ENCODE data around the gene OR2AK2.
A peak's percentile ranks its signal among the peaks of the same experiment; 100 is the strongest.
"Not testable (repeated sequence)": the region's sequence is repeated elsewhere in the genome, so short reads cannot be mapped to it uniquely, and the experiment has no call there.

OR2AK2 gene

GRCh38 chr1:247933989-247934388 is 31.0 kb upstream of the OR2AK2 start:
- Histone ChIP-seq H3K27me3 (ENCODE audit: insufficient read depth, low read length) (no peaks in the 10 kb centered on the region), H2BK12ac (ENCODE audit: low read length) (no peak overlapping the region), H3K9ac (ENCODE audit: low read length) (no peak overlapping the region), H3K79me2 (ENCODE audit: control insufficient read depth, insufficient read depth, low read length, poor library complexity) (no peaks in the 10 kb centered on the region), H3K4ac (ENCODE audit: low read depth, low read length) (no peak overlapping the region), H3K18ac (ENCODE audit: low read length) (no peak overlapping the region), H3K23ac (ENCODE audit: low read length) (no peak overlapping the region), H3K36me3 (ENCODE audit: control insufficient read depth in 1 of 2, insufficient read depth in 2 of 2, low read length in 2 of 2) (no peaks in the 10 kb centered on the region), H4K8ac (ENCODE audit: low read depth, low read length) (no peak overlapping the region), H3K9me3 (ENCODE audit: insufficient read depth, low read depth, low read length) (peaks cover 11% of the 10 kb centered on the region), H4K12ac (ENCODE audit: low read depth, low read length) (no peak overlapping the region), H3K27ac (ENCODE audit: low read depth, low read length) (no peak overlapping the region), H3K4me2 (ENCODE audit: low read length) (no peak overlapping the region), H3K4me1 (ENCODE audit: control insufficient read depth in 1 of 2, insufficient read depth in 2 of 2, low read length in 2 of 2) (no peaks in the 10 kb centered on the region), H3K14ac (ENCODE audit: low read length) (no peak overlapping the region), H2AK5ac (ENCODE audit: low read length) (no peak overlapping the region), H2AFZ (ENCODE audit: insufficient read depth, low read length, poor library complexity) (no peak overlapping the region), H4K91ac (ENCODE audit: low read depth, low read length) (no peak overlapping the region), H3K79me1 (ENCODE audit: low read length) (no peaks in the 10 kb centered on the region), H2BK120ac (ENCODE audit: insufficient read depth, low read length, poor library complexity) (no peak overlapping the region), H2BK5ac (ENCODE audit: low read depth, low read length, poor library complexity) (no peak overlapping the region), H3K4me3 (ENCODE audit: low read depth, low read length) (no peak overlapping the region)
- no peak for DNase-seq
- no CpG with 5 or more reads among the region's 8 CpGs for WGBS (ENCODE audit: extremely low coverage, insufficient coverage, insufficient read length)

GRCh38 chr1:247935781-247936180 is 29.3 kb upstream of the OR2AK2 start:
- Histone ChIP-seq H4K8ac (ENCODE audit: low read depth, low read length) (no peak overlapping the region), H2AFZ (ENCODE audit: insufficient read depth, low read length, poor library complexity) (no peak overlapping the region), H2BK12ac (ENCODE audit: low read length) (no peak overlapping the region), H3K79me2 (ENCODE audit: control insufficient read depth, insufficient read depth, low read length, poor library complexity) (no peaks in the 10 kb centered on the region), H3K9me3 (ENCODE audit: insufficient read depth, low read depth, low read length) (peaks cover 11% of the 10 kb centered on the region), H3K18ac (ENCODE audit: low read length) (no peak overlapping the region), H4K91ac (ENCODE audit: low read depth, low read length) (no peak overlapping the region), H3K23ac (ENCODE audit: low read length) (no peak overlapping the region), H3K4me3 (ENCODE audit: low read depth, low read length) (no peak overlapping the region), H3K4me2 (ENCODE audit: low read length) (no peak overlapping the region), H3K36me3 (ENCODE audit: control insufficient read depth in 1 of 2, insufficient read depth in 2 of 2, low read length in 2 of 2) (no peaks in the 10 kb centered on the region), H3K14ac (ENCODE audit: low read length) (no peak overlapping the region), H3K27me3 (ENCODE audit: insufficient read depth, low read length) (no peaks in the 10 kb centered on the region), H2BK5ac (ENCODE audit: low read depth, low read length, poor library complexity) (no peak overlapping the region), H4K12ac (ENCODE audit: low read depth, low read length) (no peak overlapping the region), H3K79me1 (ENCODE audit: low read length) (no peaks in the 10 kb centered on the region), H3K9ac (ENCODE audit: low read length) (no peak overlapping the region), H3K4ac (ENCODE audit: low read depth, low read length) (no peak overlapping the region), H2AK5ac (ENCODE audit: low read length) (no peak overlapping the region), H2BK120ac (ENCODE audit: insufficient read depth, low read length, poor library complexity) (no peak overlapping the region), H3K4me1 (ENCODE audit: control insufficient read depth in 1 of 2, insufficient read depth in 2 of 2, low read length in 2 of 2) (no peaks in the 10 kb centered on the region), H3K27ac (ENCODE audit: low read depth, low read length) (no peak overlapping the region)
- no peak for DNase-seq
- WGBS (ENCODE audit: extremely low coverage, insufficient coverage, insufficient read length): no CpG with 5 or more reads among the region's 9 CpGs

DNA sequence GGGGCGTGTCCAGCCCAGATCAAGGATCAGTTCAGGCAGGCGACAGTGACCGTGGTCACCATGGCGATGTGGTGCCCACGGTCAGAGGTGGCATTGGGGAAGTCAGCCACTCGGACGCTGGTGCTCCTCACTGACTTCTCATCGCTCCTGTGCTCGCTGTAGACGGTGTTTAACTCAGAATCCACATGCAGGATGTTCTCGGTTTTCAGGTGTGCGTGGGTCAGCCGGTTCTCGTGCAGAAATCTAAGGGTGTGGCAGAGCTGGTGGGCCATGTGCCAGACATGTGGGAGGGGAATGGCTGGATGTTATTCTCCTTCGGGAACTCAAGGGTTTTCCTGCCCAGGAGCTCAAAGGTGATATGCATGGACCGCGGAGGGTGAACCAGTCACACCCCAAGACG is 28.6 kb upstream of the OR2AK2 start:
- Histone ChIP-seq H2BK120ac (ENCODE audit: insufficient read depth, low read length, poor library complexity) (no peak overlapping the region), H2BK5ac (ENCODE audit: low read depth, low read length, poor library complexity) (no peak overlapping the region), H3K27ac (ENCODE audit: low read depth, low read length) (no peak overlapping the region), H3K79me2 (ENCODE audit: control insufficient read depth, insufficient read depth, low read length, poor library complexity) (no peaks in the 10 kb centered on the region), H3K18ac (ENCODE audit: low read length) (no peak overlapping the region), H3K9me3 (ENCODE audit: insufficient read depth, low read depth, low read length) (peaks cover 11% of the 10 kb centered on the region), H3K79me1 (ENCODE audit: low read length) (no peaks in the 10 kb centered on the region), H3K4ac (ENCODE audit: low read depth, low read length) (no peak overlapping the region), H3K4me2 (ENCODE audit: low read length) (no peak overlapping the region), H3K23ac (ENCODE audit: low read length) (no peak overlapping the region), H3K27me3 (ENCODE audit: insufficient read depth, low read length) (no peaks in the 10 kb centered on the region), H3K36me3 (ENCODE audit: control insufficient read depth in 1 of 2, insufficient read depth in 2 of 2, low read length in 2 of 2) (no peaks in the 10 kb centered on the region), H2AFZ (ENCODE audit: insufficient read depth, low read length, poor library complexity) (no peak overlapping the region), H3K4me1 (ENCODE audit: control insufficient read depth in 1 of 2, insufficient read depth in 2 of 2, low read length in 2 of 2) (no peaks in the 10 kb centered on the region), H3K14ac (ENCODE audit: low read length) (no peak overlapping the region), H3K4me3 (ENCODE audit: low read depth, low read length) (no peak overlapping the region), H4K8ac (ENCODE audit: low read depth, low read length) (no peak overlapping the region), H2BK12ac (ENCODE audit: low read length) (no peak overlapping the region), H4K91ac (ENCODE audit: low read depth, low read length) (no peak overlapping the region), H4K12ac (ENCODE audit: low read depth, low read length) (no peak overlapping the region), H3K9ac (ENCODE audit: low read length) (no peak overlapping the region), H2AK5ac (ENCODE audit: low read length) (no peak overlapping the region)
- no peak for DNase-seq
- WGBS (ENCODE audit: extremely low coverage, insufficient coverage, insufficient read length): no CpG with 5 or more reads among the region's 18 CpGs

DNA sequence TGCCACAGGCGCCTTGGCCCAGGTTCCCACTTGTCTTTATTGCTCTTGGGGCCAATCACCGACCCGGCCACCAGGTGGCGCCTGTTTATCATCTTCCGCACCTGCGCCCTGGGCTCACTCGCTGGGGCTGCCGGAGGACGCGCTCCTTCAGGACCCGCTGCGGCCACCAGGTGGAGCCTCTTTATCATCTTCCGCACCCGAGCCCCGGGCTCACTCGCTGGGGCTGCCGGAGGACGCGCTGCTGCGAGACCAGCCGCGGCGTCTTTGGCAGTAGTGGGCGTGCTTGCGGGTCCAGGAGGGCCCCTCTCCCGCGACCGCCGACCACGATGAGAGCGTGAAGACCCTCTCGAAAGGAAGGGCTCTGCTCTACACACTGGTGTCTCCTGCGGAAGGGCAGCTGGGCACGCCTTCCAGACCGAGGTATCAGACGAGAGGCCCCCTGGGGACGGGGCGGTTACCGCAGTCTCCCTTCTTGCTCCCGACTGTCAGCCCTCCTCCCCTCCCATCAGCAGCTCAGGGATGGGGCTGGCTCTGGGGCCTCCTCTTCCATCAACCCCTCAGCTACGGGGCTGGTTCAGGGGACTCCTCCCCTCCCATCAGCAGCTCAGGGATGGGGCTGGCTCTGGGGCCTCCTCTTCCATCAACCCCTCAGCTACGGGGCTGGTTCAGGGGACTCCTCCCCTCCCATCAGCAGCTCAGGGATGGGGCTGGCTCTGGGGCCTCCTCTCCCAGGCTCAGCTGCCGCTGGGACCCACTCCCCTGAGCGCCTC is 27.9 kb upstream of the OR2AK2 start:
- peak; percentile 87 to 91 for DNase-seq
- not testable (repeated sequence) for H3K36me3 ChIP-seq (ENCODE audit: control insufficient read depth in 1 of 2, insufficient read depth in 2 of 2, low read length in 2 of 2); H3K9ac ChIP-seq (ENCODE audit: low read length); H3K27ac ChIP-seq (ENCODE audit: low read depth, low read length); H3K4ac ChIP-seq (ENCODE audit: low read depth, low read length); H4K8ac ChIP-seq (ENCODE audit: low read depth, low read length); H3K23ac ChIP-seq (ENCODE audit: low read length); H2AK5ac ChIP-seq (ENCODE audit: low read length); H4K12ac ChIP-seq (ENCODE audit: low read depth, low read length); H2BK5ac ChIP-seq (ENCODE audit: low read depth, low read length, poor library complexity); H3K79me2 ChIP-seq (ENCODE audit: control insufficient read depth, insufficient read depth, low read length, poor library complexity); H3K79me1 ChIP-seq (ENCODE audit: low read length); H3K14ac ChIP-seq (ENCODE audit: low read length); H4K91ac ChIP-seq (ENCODE audit: low read depth, low read length); H3K18ac ChIP-seq (ENCODE audit: low read length); H3K4me1 ChIP-seq (ENCODE audit: control insufficient read depth in 1 of 2, insufficient read depth in 2 of 2, low read length in 2 of 2); H3K27me3 ChIP-seq (ENCODE audit: insufficient read depth, low read length); H2BK120ac ChIP-seq (ENCODE audit: insufficient read depth, low read length, poor library complexity); H2BK12ac ChIP-seq (ENCODE audit: low read length)
- Histone ChIP-seq H2AFZ (ENCODE audit: insufficient read depth, low read length, poor library complexity) (peak overlapping the region; percentile 20), H3K4me2 (ENCODE audit: low read length) (peak overlapping the region; percentile 84), H3K9me3 (ENCODE audit: insufficient read depth, low read depth, low read length) (peaks cover 11% of the 10 kb centered on the region), H3K4me3 (ENCODE audit: low read depth, low read length) (peak overlapping the region; percentile 75)
- WGBS (ENCODE audit: extremely low coverage, insufficient coverage, insufficient read length): no CpG with 5 or more reads among the region's 44 CpGs
